Hepatocyte (in vitro differentiated cells): Measurements from ENCODE around the gene NOP14. TPM values are rescaled to one million over a fixed set of nuclear protein-coding genes. Genes with fewer than 3 reads are reported as not detected.

ENCODE experiments used
- DNase-seq: peaks from one replicate; pipeline ENCODE4 v3.0.0-alpha.2; 2016; ENCODE audit warnings: low spot score
- H2AFZ ChIP-seq: fragments of 200-600 bp; sonication (generic); 2 replicates; pipeline ENCODE4 v1.6.0; 2016; ENCODE audit warnings: antibody characterized with exemption, mild to moderate bottlenecking
- H3K27ac ChIP-seq: fragments of 200-600 bp; sonication (generic); 2 replicates; pipeline ENCODE4 v1.5.1; 2016; ENCODE audit warnings: mild to moderate bottlenecking
- H3K27me3 ChIP-seq: fragments of 200-600 bp; sonication (generic); 2 replicates; pipeline ENCODE4 v1.6.1; 2016
- H3K36me3 ChIP-seq: fragments of 200-600 bp; sonication (generic); replicated peaks from 2 replicates; pipeline ENCODE4 v1.5.1; 2016; ENCODE audit warnings: low read depth; ENCODE audit not compliant: insufficient read depth
- H3K4me1 ChIP-seq: fragments of 200-600 bp; sonication (generic); 2 replicates; pipeline ENCODE4 v1.5.1; 2016; ENCODE audit warnings: mild to moderate bottlenecking, moderate library complexity; ENCODE audit not compliant: insufficient read depth
- H3K4me2 ChIP-seq: fragments of 200-600 bp; sonication (generic); 2 replicates; pipeline ENCODE4 v1.6.0; 2016
- H3K4me3 ChIP-seq: fragments of 200-600 bp; sonication (generic); 2 replicates; pipeline ENCODE4 v1.5.1; 2016; ENCODE audit warnings: mild to moderate bottlenecking
- H3K79me2 ChIP-seq: fragments of 200-600 bp; sonication (generic); 2 replicates; pipeline ENCODE4 v1.6.0; 2017; ENCODE audit warnings: mild to moderate bottlenecking
- H3K9me2 ChIP-seq: fragments of 200-600 bp; sonication (generic); replicated peaks from 2 replicates; pipeline ENCODE4 v1.6.0; 2017; ENCODE audit warnings: mild to moderate bottlenecking; ENCODE audit not compliant: insufficient read depth
- H3K9me3 ChIP-seq: fragments of 200-600 bp; sonication (generic); 2 replicates; pipeline ENCODE4 v1.5.1; 2016; ENCODE audit warnings: low read depth, mild to moderate bottlenecking
- H4K20me1 ChIP-seq: fragments of 200-600 bp; sonication (generic); 2 replicates; pipeline ENCODE4 v1.6.0; 2016; ENCODE audit warnings: mild to moderate bottlenecking; ENCODE audit not compliant: insufficient read depth, poor library complexity, severe bottlenecking
- CTCF ChIP-seq: fragments of 200-600 bp; sonication (generic); IDR thresholded peaks from 2 replicates; pipeline ENCODE4 v1.5.1; 2016; ENCODE audit warnings: antibody characterized with exemption, mild to moderate bottlenecking; ENCODE audit not compliant: poor library complexity
- EZH2 ChIP-seq: fragments of 200-600 bp; sonication (generic); IDR thresholded peaks from 2 replicates; pipeline ENCODE4 v1.6.1; 2016; ENCODE audit warnings: antibody characterized with exemption, mild to moderate bottlenecking, borderline replicate concordance
- EZH2phosphoT487 ChIP-seq: fragments of 200-600 bp; sonication (generic); IDR thresholded peaks from one replicate; pipeline ENCODE4 v1.6.1; 2018; ENCODE audit warnings: antibody characterized with exemption, mild to moderate bottlenecking, low read depth, moderate library complexity; ENCODE audit not compliant: unreplicated experiment, severe bottlenecking
- WGBS: methylation state at CpG from one replicate; pipeline ENCODE4 v1.1.6; 2016; ENCODE audit warnings: low lambda C conversion rate; ENCODE audit errors: missing lambda C conversion rate; 5-methylcytosine and 5-hydroxymethylcytosine counted together
- polyA plus RNA-seq: library from polyadenylated mRNA; unstranded; fragments of >200 nt; fragmentation: Nextera tagmentation; extraction: Ambion mirVana; gene quantifications from 2 replicates; pipeline ENCODE4 v1.2.1, GENCODE V29; 2016
- total RNA-seq: library from RNA; depleted of rRNA; stranded (reverse); fragments of >200 nt; gene quantifications from 2 replicates; pipeline ENCODE4 v1.2.3, GENCODE V29; 2014

NOP14 gene
- total and polyA plus RNA-seq, 2 experiments from 2014 or later, result 18.8 to 22.7 TPM

- Histone ChIP-seq H3K27me3 (no peaks in the 10 kb centered on the region), H4K20me1 (peaks cover 2% of the 10 kb centered on the region), H3K9me2 (no peaks in the 10 kb centered on the region), H3K4me1 (peaks cover 9% of the 10 kb centered on the region), H2AFZ (no peak overlapping the region), H3K36me3 (no peaks in the 10 kb centered on the region), H3K4me2 (no peak overlapping the region), H3K79me2 (peaks cover 43% of the 10 kb centered on the region), H3K4me3 (no peak overlapping the region), H3K9me3 (no peaks in the 10 kb centered on the region), H3K27ac (no peak overlapping the region)
- no peak for DNase-seq
- TF ChIP-seq CTCF, result peak; percentile 12
- TF ChIP-seq EZH2phosphoT487, result no peak
- 90% methylated on average over 12 of the region's 33 CpGs for WGBS
These were observed 8.6 kb downstream of the NOP14 start for GRCh38 chr4:2954358-2955185.

- H2AFZ ChIP-seq, result no peak overlapping the region
- no peaks in the 10 kb centered on the region for H3K9me3 ChIP-seq
- H3K27ac ChIP-seq, result no peak overlapping the region
- no peaks in the 10 kb centered on the region for H3K27me3 ChIP-seq
- TF ChIP-seq EZH2, result no peak
- H3K36me3 ChIP-seq, result no peaks in the 10 kb centered on the region
- H3K9me2 ChIP-seq, result no peaks in the 10 kb centered on the region
- DNase-seq, result no peak
- H3K4me3 ChIP-seq, result no peak overlapping the region
- H3K4me2 ChIP-seq, result no peak overlapping the region
- H3K79me2 ChIP-seq, result peaks cover 34% of the 10 kb centered on the region
- 94% methylated on average over 6 of the region's 6 CpGs for WGBS
- H4K20me1 ChIP-seq, result no peaks in the 10 kb centered on the region
- H3K4me1 ChIP-seq, result peaks cover 7% of the 10 kb centered on the region
These were observed 9.7 kb downstream of the NOP14 start for GRCh38 chr4:2953496-2953895.

GRCh38 chr4:2950221-2950989 is 12.8 kb downstream of the NOP14 start:
- H3K79me2 ChIP-seq, result peaks cover 4% of the 10 kb centered on the region
- H3K4me2 ChIP-seq, result no peak overlapping the region
- no peaks in the 10 kb centered on the region for H3K9me3 ChIP-seq
- H3K27ac ChIP-seq, result no peak overlapping the region
- no peaks in the 10 kb centered on the region for H3K36me3 ChIP-seq
- no peaks in the 10 kb centered on the region for H3K27me3 ChIP-seq
- H3K9me2 ChIP-seq, result no peaks in the 10 kb centered on the region
- TF ChIP-seq EZH2 (no peak), EZH2phosphoT487 (no peak), CTCF (no peak)
- no peak for DNase-seq
- no peaks in the 10 kb centered on the region for H4K20me1 ChIP-seq
- H2AFZ ChIP-seq, result no peak overlapping the region
- no peaks in the 10 kb centered on the region for H3K4me1 ChIP-seq
- no peak overlapping the region for H3K4me3 ChIP-seq
- whole genome bisulfite sequencing, result 96% methylated on average over 16 of the region's 16 CpGs

- Histone ChIP-seq H4K20me1 (no peaks in the 10 kb centered on the region), H3K9me2 (no peaks in the 10 kb centered on the region), H3K9me3 (no peaks in the 10 kb centered on the region), H3K4me2 (no peak overlapping the region), H3K36me3 (no peaks in the 10 kb centered on the region), H3K27me3 (no peaks in the 10 kb centered on the region), H3K4me3 (no peak overlapping the region), H2AFZ (no peak overlapping the region), H3K4me1 (no peaks in the 10 kb centered on the region), H3K79me2 (peaks cover 4% of the 10 kb centered on the region), H3K27ac (no peak overlapping the region)
- no peak for DNase-seq
- 98% methylated on average over 11 of the region's 11 CpGs for WGBS
- no peak for TF ChIP-seq CTCF
- no peak for TF ChIP-seq EZH2phosphoT487
- no peak for TF ChIP-seq EZH2
These were observed 13.5 kb downstream of the NOP14 start for GRCh38 chr4:2949782-2950125.
